Measurements from ENCODE around the gene TFF2.

TFF2 gene

GRCh38 chr21:42312626-42313104, 38.1 kb downstream of the TFF2 start:
- no peaks in the 10 kb centered on the region for H3K36me3 Mint-ChIP-seq
- no peak overlapping the region for H3K27ac Mint-ChIP-seq
- peaks cover 6% of the 10 kb centered on the region for H3K4me1 Mint-ChIP-seq
- no peaks in the 10 kb centered on the region for H3K9me3 Mint-ChIP-seq
- no peaks in the 10 kb centered on the region for H3K27me3 Mint-ChIP-seq
- no peak overlapping the region for H3K4me3 Mint-ChIP-seq

GRCh38 chr21:42311816-42312625, 38.8 kb downstream of the TFF2 start:
- no peaks in the 10 kb centered on the region for H3K36me3 Mint-ChIP-seq
- H3K9me3 Mint-ChIP-seq: no peaks in the 10 kb centered on the region
- no peaks in the 10 kb centered on the region for H3K27me3 Mint-ChIP-seq
- no peak overlapping the region for H3K27ac Mint-ChIP-seq
- H3K4me3 Mint-ChIP-seq: no peak overlapping the region
- peaks cover 6% of the 10 kb centered on the region for H3K4me1 Mint-ChIP-seq

- H3K4me1 Mint-ChIP-seq: peaks cover 6% of the 10 kb centered on the region
- no peaks in the 10 kb centered on the region for H3K27me3 Mint-ChIP-seq
- no peaks in the 10 kb centered on the region for H3K36me3 Mint-ChIP-seq
- no peak overlapping the region for H3K27ac Mint-ChIP-seq
- H3K4me3 Mint-ChIP-seq: no peak overlapping the region
- H3K9me3 Mint-ChIP-seq: no peaks in the 10 kb centered on the region
Measured at GRCh38 chr21:42311160-42311559, 39.6 kb downstream of the TFF2 start.

GRCh38 chr21:42310411-42311001, 40.3 kb downstream of the TFF2 start:
- no peaks in the 10 kb centered on the region for H3K9me3 Mint-ChIP-seq
- H3K4me1 Mint-ChIP-seq: peaks cover 6% of the 10 kb centered on the region
- no peak overlapping the region for H3K27ac Mint-ChIP-seq
- H3K36me3 Mint-ChIP-seq: no peaks in the 10 kb centered on the region
- no peak overlapping the region for H3K4me3 Mint-ChIP-seq
- H3K27me3 Mint-ChIP-seq: no peaks in the 10 kb centered on the region

- Mint-ChIP-seq H3K9me3 (no peaks in the 10 kb centered on the region), H3K4me3 (no peak overlapping the region), H3K27me3 (no peaks in the 10 kb centered on the region), H3K36me3 (no peaks in the 10 kb centered on the region), H3K4me1 (peaks cover 6% of the 10 kb centered on the region), H3K27ac (no peak overlapping the region)
Measured at GRCh38 chr21:42309753-42310213, 41.0 kb downstream of the TFF2 start.

- H3K27ac Mint-ChIP-seq: no peak overlapping the region
- H3K36me3 Mint-ChIP-seq: no peaks in the 10 kb centered on the region
- H3K4me1 Mint-ChIP-seq: peaks cover 6% of the 10 kb centered on the region
- no peaks in the 10 kb centered on the region for H3K9me3 Mint-ChIP-seq
- no peaks in the 10 kb centered on the region for H3K27me3 Mint-ChIP-seq
- H3K4me3 Mint-ChIP-seq: no peak overlapping the region
Measured at GRCh38 chr21:42308914-42309752, 41.7 kb downstream of the TFF2 start.

- Mint-ChIP-seq H3K27me3 (no peaks in the 10 kb centered on the region), H3K36me3 (no peaks in the 10 kb centered on the region), H3K27ac (no peak overlapping the region), H3K4me1 (peaks cover 6% of the 10 kb centered on the region), H3K9me3 (no peaks in the 10 kb centered on the region), H3K4me3 (no peak overlapping the region)
Measured at GRCh38 chr21:42308161-42308913, 42.5 kb downstream of the TFF2 start.

- H3K27ac Mint-ChIP-seq: no peak overlapping the region
Measured at GRCh38 chr21:42307106-42307505, 43.7 kb downstream of the TFF2 start.

GRCh38 chr21:42306366-42307035, 44.3 kb downstream of the TFF2 start:
- Mint-ChIP-seq H3K4me1 (peaks cover 6% of the 10 kb centered on the region), H3K27me3 (no peaks in the 10 kb centered on the region), H3K27ac (no peak overlapping the region)

More at GRCh38 chr21:42307106-42307505, 43.7 kb downstream of the TFF2 start:
- Mint-ChIP-seq H3K9me3 (no peaks in the 10 kb centered on the region), H3K27me3 (no peaks in the 10 kb centered on the region), H3K4me3 (no peak overlapping the region), H3K36me3 (no peaks in the 10 kb centered on the region), H3K4me1 (peaks cover 6% of the 10 kb centered on the region)

GRCh38 chr21:42305707-42306147, 45.1 kb downstream of the TFF2 start:
- Mint-ChIP-seq H3K27me3 (no peaks in the 10 kb centered on the region), H3K4me1 (peaks cover 6% of the 10 kb centered on the region), H3K4me3 (no peak overlapping the region), H3K27ac (no peak overlapping the region), H3K9me3 (no peaks in the 10 kb centered on the region), H3K36me3 (no peaks in the 10 kb centered on the region)

More at GRCh38 chr21:42306366-42307035, 44.3 kb downstream of the TFF2 start:
- Mint-ChIP-seq H3K4me3 (no peak overlapping the region), H3K36me3 (no peaks in the 10 kb centered on the region), H3K9me3 (no peaks in the 10 kb centered on the region)

GRCh38 chr21:42304556-42305454, 46.0 kb downstream of the TFF2 start:
- Mint-ChIP-seq H3K36me3 (no peaks in the 10 kb centered on the region), H3K9me3 (no peaks in the 10 kb centered on the region), H3K27ac (no peak overlapping the region), H3K27me3 (no peaks in the 10 kb centered on the region), H3K4me3 (no peak overlapping the region), H3K4me1 (peaks cover 10% of the 10 kb centered on the region)

GRCh38 chr21:42303443-42303842, 47.4 kb downstream of the TFF2 start:
- Mint-ChIP-seq H3K36me3 (no peaks in the 10 kb centered on the region), H3K4me3 (no peak overlapping the region), H3K4me1 (peaks cover 5% of the 10 kb centered on the region), H3K27me3 (no peaks in the 10 kb centered on the region), H3K9me3 (no peaks in the 10 kb centered on the region), H3K27ac (no peak overlapping the region)

- H3K27ac Mint-ChIP-seq: no peak overlapping the region
- peaks cover 5% of the 10 kb centered on the region for H3K4me1 Mint-ChIP-seq
- H3K36me3 Mint-ChIP-seq: no peaks in the 10 kb centered on the region
- H3K27me3 Mint-ChIP-seq: no peaks in the 10 kb centered on the region
- no peaks in the 10 kb centered on the region for H3K9me3 Mint-ChIP-seq
- H3K4me3 Mint-ChIP-seq: no peak overlapping the region
Measured at GRCh38 chr21:42302794-42303193, 48.0 kb downstream of the TFF2 start.
